Tibial artery (tissue), 4 donors: ENCODE results near the gene MCCC1.

Experiments
- DNase-seq, 2 donors: peaks; one replicate each; pipeline ENCODE4 v3.0.0-alpha.2; 2019
- H3K27ac ChIP-seq, 2 donors: fragments of 200-600 bp; sonication (generic) in 1 of 2; 1 replicate in 1 of 2; 2 replicates in 1 of 2; pipeline ENCODE4 v1.5.1; 2018 to 2019; ENCODE audit warnings: mild to moderate bottlenecking in 1 of 2
- H3K27me3 ChIP-seq, 2 donors: fragments of 200-600 bp; sonication (generic) in 1 of 2; one replicate each; pipeline versions ENCODE4 v1.5.1 to v1.6.0; 2016 to 2019
- H3K36me3 ChIP-seq, 3 donors: fragments of 200-600 bp; sonication (generic) in 2 of 3; one replicate each; pipeline ENCODE4 v1.5.1; 2016 to 2019; ENCODE audit warnings: mild to moderate bottlenecking in 2 of 3
- H3K4me1 ChIP-seq, 4 donors: fragments of 200-600 bp; sonication (generic) in 2 of 4; 1 replicate in 3 of 4; 2 replicates in 1 of 4; pipeline ENCODE4 v1.5.1; 2016 to 2019
- H3K4me3 ChIP-seq, 2 donors: fragments of 200-600 bp; sonication (generic) in 1 of 2; 1 replicate in 1 of 2; 2 replicates in 1 of 2; pipeline ENCODE4 v1.5.1; 2018 to 2019; ENCODE audit warnings: mild to moderate bottlenecking in 2 of 2
- H3K9me3 ChIP-seq, 3 donors: fragments of 200-600 bp; sonication (generic) in 1 of 3; one replicate each; pipeline ENCODE4 v1.5.1; 2016 to 2019
- CTCF ChIP-seq, 2 experiments: fragments of 200-600 bp in 1 of 2; fragments of 450-650 bp in 1 of 2; IDR thresholded peaks; one replicate each; pipeline ENCODE4 v1.5.1; 2017 to 2019; ENCODE audit warnings: antibody characterized with exemption in 2 of 2, mild to moderate bottlenecking in 1 of 2, moderate library complexity in 1 of 2
- intact Hi-C: fragments of 100-400 bp; cut with DNase I; formaldehyde crosslinking; loops from one replicate; pipeline ENCODE4 v1.15.0; 2023; ENCODE audit warnings: low total_unique reads

MCCC1 gene

DNA sequence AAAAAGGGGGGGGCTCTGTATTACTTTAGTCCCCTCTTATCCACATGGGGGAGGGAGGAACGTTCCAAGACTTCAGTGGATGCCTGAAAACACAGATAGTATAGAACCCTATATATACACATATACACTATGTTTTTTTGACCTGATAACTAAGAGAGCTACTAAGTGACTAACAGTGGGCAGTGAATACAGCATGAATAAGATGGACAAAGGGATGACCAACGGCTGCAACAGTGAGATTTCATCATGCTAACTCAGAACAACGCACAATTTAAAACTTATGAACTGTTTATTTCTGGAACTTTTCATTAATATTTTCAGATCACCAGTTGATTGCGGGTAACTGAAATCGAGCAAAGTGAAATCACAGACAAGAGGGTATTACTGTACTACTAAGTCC lies 126.2 kb downstream of the MCCC1 start:
- intact Hi-C loops, result no loop called here
- H3K36me3 ChIP-seq, result no peaks in the 10 kb centered on the region
- no peak for TF ChIP-seq CTCF (IDR thresholded peaks at IDR 0.05)
- no peaks in the 10 kb centered on the region for H3K27me3 ChIP-seq
- no peak overlapping the region for H3K4me3 ChIP-seq
- DNase-seq, result no peak
- H3K9me3 ChIP-seq, result no peaks in the 10 kb centered on the region
- H3K27ac ChIP-seq, result no peak overlapping the region
- peaks cover 0 to 19% (median 4%) of the 10 kb centered on the region in 4 donors for H3K4me1 ChIP-seq

GRCh38 chr3:182972387-182972786 lies 126.9 kb downstream of the MCCC1 start:
- DNase-seq, result no peak
- Histone ChIP-seq H3K4me3 (no peak overlapping the region), H3K9me3 (no peaks in the 10 kb centered on the region), H3K36me3 (no peaks in the 10 kb centered on the region), H3K27ac (no peak overlapping the region), H3K4me1 (peaks cover 0 to 19% (median 4%) of the 10 kb centered on the region in 4 donors), H3K27me3 (no peaks in the 10 kb centered on the region)
- intact Hi-C loops, result no loop called here
- no peak for TF ChIP-seq CTCF (IDR thresholded peaks at IDR 0.05)

DNA sequence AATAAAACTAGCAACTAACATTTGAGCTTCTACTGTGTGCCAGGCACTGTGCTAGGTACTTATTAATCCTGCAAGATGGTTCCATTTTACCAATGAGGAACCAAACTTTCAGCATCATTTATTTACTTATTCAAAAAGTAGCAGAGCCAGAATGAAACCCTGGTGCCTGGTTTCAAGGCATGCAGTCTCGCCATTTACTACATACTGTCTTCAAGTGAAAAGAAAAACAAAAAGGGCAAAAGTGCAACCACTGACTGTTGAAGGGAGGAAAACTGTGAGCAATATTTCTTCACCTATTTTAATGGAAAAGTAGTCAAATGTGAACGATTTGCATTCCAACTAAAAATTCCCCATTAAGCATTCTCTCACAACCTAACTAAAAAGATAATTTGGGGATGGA lies 127.7 kb downstream of the MCCC1 start:
- H3K27me3 ChIP-seq, result no peaks in the 10 kb centered on the region
- intact Hi-C loops, result no loop called here
- no peak overlapping the region for H3K27ac ChIP-seq
- H3K4me3 ChIP-seq, result no peak overlapping the region
- H3K4me1 ChIP-seq, result peaks cover 0 to 19% (median 4%) of the 10 kb centered on the region in 4 donors
- TF ChIP-seq CTCF (IDR thresholded peaks at IDR 0.05), result no peak
- no peak for DNase-seq
- no peaks in the 10 kb centered on the region for H3K36me3 ChIP-seq
- no peaks in the 10 kb centered on the region for H3K9me3 ChIP-seq

- intact Hi-C loops, result no loop called here
- DNase-seq, result no peak
- H3K9me3 ChIP-seq, result no peaks in the 10 kb centered on the region
- no peak for TF ChIP-seq CTCF (IDR thresholded peaks at IDR 0.05)
- no peaks in the 10 kb centered on the region for H3K36me3 ChIP-seq
- H3K4me1 ChIP-seq, result peaks cover 0 to 19% (median 4%) of the 10 kb centered on the region in 4 donors
- no peak overlapping the region for H3K4me3 ChIP-seq
- no peak overlapping the region for H3K27ac ChIP-seq
- H3K27me3 ChIP-seq, result no peaks in the 10 kb centered on the region
Measured at GRCh38 chr3:182970811-182971418, 128.4 kb downstream of the MCCC1 start.

- TF ChIP-seq CTCF (IDR thresholded peaks at IDR 0.05), result no peak
- intact Hi-C loops, result no loop called here
- no peaks in the 10 kb centered on the region for H3K27me3 ChIP-seq
- H3K27ac ChIP-seq, result no peak overlapping the region
- peaks cover 0 to 19% (median 4%) of the 10 kb centered on the region in 4 donors for H3K4me1 ChIP-seq
- H3K9me3 ChIP-seq, result no peaks in the 10 kb centered on the region
- no peak overlapping the region for H3K4me3 ChIP-seq
- DNase-seq, result no peak
- no peaks in the 10 kb centered on the region for H3K36me3 ChIP-seq
Measured at GRCh38 chr3:182969853-182970252, 129.4 kb downstream of the MCCC1 start.

- TF ChIP-seq CTCF (IDR thresholded peaks at IDR 0.05), result no peak
- Histone ChIP-seq H3K27ac (no peak overlapping the region), H3K36me3 (no peaks in the 10 kb centered on the region), H3K9me3 (no peaks in the 10 kb centered on the region), H3K27me3 (no peaks in the 10 kb centered on the region), H3K4me1 (peaks cover 0 to 19% (median 4%) of the 10 kb centered on the region in 4 donors), H3K4me3 (no peak overlapping the region)
- intact Hi-C loops, result no loop called here
- no peak for DNase-seq
Measured at GRCh38 chr3:182969277-182969676, 130.0 kb downstream of the MCCC1 start.
